ENCODE results near the gene HLA-DMB. TPM values are rescaled to one million over a fixed set of nuclear protein-coding genes. Genes with fewer than 3 reads are reported as not detected.

Gene HLA-DMB
- total RNA-seq, 1 experiment from 2014 or later: 35.9 TPM

GRCh38 chr6:32953775-32954174, 12.9 kb upstream of the HLA-DMB start:
- no peak for DNase-seq
- Mint-ChIP-seq H3K9me3 (ENCODE audit: low read depth, unreplicated experiment) (no peaks in the 10 kb centered on the region), H3K4me3 (ENCODE audit: low read depth, unreplicated experiment) (no peak overlapping the region), H3K27ac (ENCODE audit: unreplicated experiment) (peak overlapping the region; percentile 82), H3K36me3 (ENCODE audit: insufficient read depth, unreplicated experiment) (peaks cover 24% of the 10 kb centered on the region), H3K27me3 (ENCODE audit: unreplicated experiment) (no peaks in the 10 kb centered on the region), H3K4me1 (ENCODE audit: low read depth, unreplicated experiment) (peaks cover 41% of the 10 kb centered on the region)
- intact Hi-C loops (cut with micrococcal nuclease; ENCODE audit: unreplicated experiment): loop anchor here (1.0 kb wide), 1 partner anchor 14 kb away; no protein-coding TSS in a partner anchor
- TF ChIP-seq CTCF (IDR thresholded peaks at IDR 0.05; ENCODE audit: unreplicated experiment): no peak
- CTCF ChIA-PET: interaction anchor here (0.6 to 6.8 kb wide), 19 partner anchors 9 to 865 kb away, joined by 3 to 110 read pairs (median 6); partner anchors contain the start of genes BRD2, HLA-DMB and TAP2
- BruUV-seq (replicated peaks): no TSS peak

- Mint-ChIP-seq H3K9me3 (ENCODE audit: low read depth, unreplicated experiment) (no peaks in the 10 kb centered on the region), H3K36me3 (ENCODE audit: insufficient read depth, unreplicated experiment) (peaks cover 24% of the 10 kb centered on the region), H3K27ac (ENCODE audit: unreplicated experiment) (peak within 1 kb of the TSS; percentile 82), H3K4me1 (ENCODE audit: low read depth, unreplicated experiment) (peaks cover 41% of the 10 kb centered on the region), H3K27me3 (ENCODE audit: unreplicated experiment) (no peaks in the 10 kb centered on the region), H3K4me3 (ENCODE audit: low read depth, unreplicated experiment) (peak within 1 kb of the TSS; percentile 75)
- TF ChIP-seq CTCF (IDR thresholded peaks at IDR 0.05; ENCODE audit: unreplicated experiment): peak; percentile 93
- BruUV-seq (replicated peaks): no TSS peak
- intact Hi-C loops (cut with micrococcal nuclease; ENCODE audit: unreplicated experiment): loop anchor here (1.0 kb wide), 1 partner anchor 14 kb away; no protein-coding TSS in a partner anchor
- peak; percentile 98 for DNase-seq
- CTCF ChIA-PET: interaction anchor here (0.5 to 6.8 kb wide), 26 partner anchors 9 to 866 kb away, joined by 3 to 110 read pairs (median 4); partner anchors contain the start of genes BRD2, HLA-DMB, HSD17B8 and TAP2
These were observed 12.2 kb upstream of the HLA-DMB start, which contains the start of gene HLA-DMA for GRCh38 chr6:32952817-32953739. Gene HLA-DMA (minus strand): TSS chr6:32953097. CDS start chr6:32953036, 61 bp downstream.

GRCh38 chr6:32950449-32950848, 9.6 kb upstream of the HLA-DMB start:
- no peaks in the 10 kb centered on the region for H3K27me3 Mint-ChIP-seq (ENCODE audit: unreplicated experiment)
- BruUV-seq (replicated peaks): no TSS peak
- H3K27ac Mint-ChIP-seq (ENCODE audit: unreplicated experiment): no peak overlapping the region
- no peak overlapping the region for H3K4me3 Mint-ChIP-seq (ENCODE audit: low read depth, unreplicated experiment)
- H3K9me3 Mint-ChIP-seq (ENCODE audit: low read depth, unreplicated experiment): no peaks in the 10 kb centered on the region
- CTCF ChIA-PET: interaction anchor here (0.6 to 6.1 kb wide), 5 partner anchors 17 to 1445 kb away, joined by 3 to 110 read pairs (median 3); partner anchors contain the start of gene BRD2
- no peak for DNase-seq
- no peak for TF ChIP-seq CTCF (IDR thresholded peaks at IDR 0.05; ENCODE audit: unreplicated experiment)
- intact Hi-C loops (cut with micrococcal nuclease; ENCODE audit: unreplicated experiment): no loop called here
- peaks cover 21% of the 10 kb centered on the region for H3K36me3 Mint-ChIP-seq (ENCODE audit: insufficient read depth, unreplicated experiment)
- peaks cover 42% of the 10 kb centered on the region for H3K4me1 Mint-ChIP-seq (ENCODE audit: low read depth, unreplicated experiment)

GRCh38 chr6:32950010-32950409, 9.2 kb upstream of the HLA-DMB start:
- Mint-ChIP-seq H3K4me1 (ENCODE audit: low read depth, unreplicated experiment) (peaks cover 44% of the 10 kb centered on the region), H3K27ac (ENCODE audit: unreplicated experiment) (no peak overlapping the region), H3K4me3 (ENCODE audit: low read depth, unreplicated experiment) (no peak overlapping the region), H3K9me3 (ENCODE audit: low read depth, unreplicated experiment) (no peaks in the 10 kb centered on the region), H3K36me3 (ENCODE audit: insufficient read depth, unreplicated experiment) (peaks cover 21% of the 10 kb centered on the region), H3K27me3 (ENCODE audit: unreplicated experiment) (no peaks in the 10 kb centered on the region)
- DNase-seq: no peak
- no peak for TF ChIP-seq CTCF (IDR thresholded peaks at IDR 0.05; ENCODE audit: unreplicated experiment)
- CTCF ChIA-PET: interaction anchor here (0.6 to 6.1 kb wide), 4 partner anchors 9 to 78 kb away, joined by 3 to 110 read pairs (median 3); partner anchors contain the start of genes BRD2 and HLA-DMB
- intact Hi-C loops (cut with micrococcal nuclease; ENCODE audit: unreplicated experiment): no loop called here
- BruUV-seq (replicated peaks): no TSS peak

Data from Calu3 (cell line).